ENCODE results near the gene OR2L8.
A peak's percentile ranks its signal among the peaks of the same experiment; 100 is the strongest.
"Not testable (repeated sequence)": the region's sequence is repeated elsewhere in the genome, so short reads cannot be mapped to it uniquely, and the experiment has no call there.

The OR2L8 gene

DNA sequence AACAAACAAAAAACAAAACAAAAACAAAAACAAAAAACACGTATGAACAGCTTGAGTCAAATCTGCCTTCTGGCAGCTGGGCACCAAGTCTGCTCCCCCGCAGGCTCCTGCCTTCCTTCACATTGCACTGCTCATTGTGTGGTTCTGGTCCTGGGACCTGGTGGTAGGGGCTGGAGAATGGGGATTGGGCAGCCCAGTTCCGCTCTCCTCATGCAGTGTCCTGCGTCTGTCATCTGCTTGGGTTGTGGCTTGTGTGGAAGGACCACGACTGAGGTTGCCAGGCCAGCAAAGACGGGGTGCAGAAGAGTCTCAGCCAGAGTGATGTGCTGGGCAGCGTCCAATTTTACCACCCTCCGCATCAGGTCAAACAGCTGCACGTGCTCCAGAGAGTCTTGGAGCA lies 12.9 kb upstream of the OR2L8 start:
- WGBS, 2 donors (ENCODE audit: extremely low coverage in 2 of 2, insufficient read length in 2 of 2, insufficient replicate concordance in 1 of 2): no CpG with 5 or more reads among the region's 9 CpGs

DNA sequence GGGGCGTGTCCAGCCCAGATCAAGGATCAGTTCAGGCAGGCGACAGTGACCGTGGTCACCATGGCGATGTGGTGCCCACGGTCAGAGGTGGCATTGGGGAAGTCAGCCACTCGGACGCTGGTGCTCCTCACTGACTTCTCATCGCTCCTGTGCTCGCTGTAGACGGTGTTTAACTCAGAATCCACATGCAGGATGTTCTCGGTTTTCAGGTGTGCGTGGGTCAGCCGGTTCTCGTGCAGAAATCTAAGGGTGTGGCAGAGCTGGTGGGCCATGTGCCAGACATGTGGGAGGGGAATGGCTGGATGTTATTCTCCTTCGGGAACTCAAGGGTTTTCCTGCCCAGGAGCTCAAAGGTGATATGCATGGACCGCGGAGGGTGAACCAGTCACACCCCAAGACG lies 12.2 kb upstream of the OR2L8 start:
- no peak overlapping the region for H3K9ac ChIP-seq (ENCODE audit: low read depth, low read length, poor library complexity)
- H2BK15ac ChIP-seq (ENCODE audit: low read length): no peak overlapping the region
- H2BK120ac ChIP-seq (ENCODE audit: low read depth, low read length): no peak overlapping the region
- H3K27me3 ChIP-seq (ENCODE audit: control insufficient read depth in 3 of 3, insufficient read depth in 3 of 3, low read depth in 1 of 3, low read length in 3 of 3): no peaks in the 10 kb centered on the region
- H4K8ac ChIP-seq (ENCODE audit: low read depth, low read length): no peak overlapping the region
- H3K9me3 ChIP-seq (replicated peaks in 1 of 2; ENCODE audit: control insufficient read depth in 2 of 2, insufficient read depth in 1 of 2, low read depth in 1 of 2, low read length in 2 of 2): peaks cover 0 to 10% of the 10 kb centered on the region in 2 donors
- H3K18ac ChIP-seq (ENCODE audit: low read length): no peak overlapping the region
- H3K4me1 ChIP-seq (ENCODE audit: control insufficient read depth in 2 of 2, insufficient read depth in 1 of 2, low read depth in 1 of 2, low read length in 2 of 2): no peaks in the 10 kb centered on the region
- no peak overlapping the region for H4K91ac ChIP-seq (ENCODE audit: low read depth, low read length, poor library complexity)
- no peak overlapping the region for H2BK5ac ChIP-seq (ENCODE audit: low read length)
- no peak overlapping the region for H2AK5ac ChIP-seq (ENCODE audit: low read depth, low read length)
- no peak overlapping the region for H3K4me2 ChIP-seq (ENCODE audit: insufficient read depth, low read length, poor library complexity, severe bottlenecking)
- H3K27ac ChIP-seq (replicated peaks; ENCODE audit: low read length): no peak overlapping the region
- H3K4me3 ChIP-seq (ENCODE audit: low read length in 2 of 2): no peak overlapping the region
- no peak overlapping the region for H3K23ac ChIP-seq (ENCODE audit: low read depth, low read length, poor library complexity)
- H2BK12ac ChIP-seq (ENCODE audit: low read length): no peak overlapping the region
- H3K79me1 ChIP-seq (ENCODE audit: low read depth, low read length): no peaks in the 10 kb centered on the region
- H3K36me3 ChIP-seq (replicated peaks in 1 of 2; ENCODE audit: control insufficient read depth in 2 of 2, insufficient read depth in 2 of 2, low read length in 2 of 2): no peaks in the 10 kb centered on the region
- no CpG with 5 or more reads among the region's 18 CpGs for WGBS, 2 donors (ENCODE audit: extremely low coverage in 2 of 2, insufficient read length in 2 of 2, insufficient replicate concordance in 1 of 2)
- no peak for DNase-seq (ENCODE audit: low spot score)
- H3K14ac ChIP-seq (ENCODE audit: low read length): no peak overlapping the region
- H3K4ac ChIP-seq (ENCODE audit: low read length): no peak overlapping the region
- H2AFZ ChIP-seq (ENCODE audit: low read length): no peak overlapping the region

More for the DNA sequence above, 12.9 kb upstream of the OR2L8 start:
- no peak overlapping the region for H2AK5ac ChIP-seq (ENCODE audit: low read depth, low read length)
- no peak overlapping the region for H2BK120ac ChIP-seq (ENCODE audit: low read depth, low read length)
- no peak overlapping the region for H4K91ac ChIP-seq (ENCODE audit: low read depth, low read length, poor library complexity)
- H3K36me3 ChIP-seq (replicated peaks in 1 of 2; ENCODE audit: control insufficient read depth in 2 of 2, insufficient read depth in 2 of 2, low read length in 2 of 2): no peaks in the 10 kb centered on the region
- H4K8ac ChIP-seq (ENCODE audit: low read depth, low read length): no peak overlapping the region
- H3K27ac ChIP-seq (replicated peaks; ENCODE audit: low read length): no peak overlapping the region
- no peak overlapping the region for H3K4me3 ChIP-seq (ENCODE audit: low read length in 2 of 2)
- no peak overlapping the region for H2AFZ ChIP-seq (ENCODE audit: low read length)
- H3K79me1 ChIP-seq (ENCODE audit: low read depth, low read length): no peaks in the 10 kb centered on the region
- no peak overlapping the region for H3K4me2 ChIP-seq (ENCODE audit: insufficient read depth, low read length, poor library complexity, severe bottlenecking)
- no peaks in the 10 kb centered on the region for H3K27me3 ChIP-seq (ENCODE audit: control insufficient read depth in 3 of 3, insufficient read depth in 3 of 3, low read depth in 1 of 3, low read length in 3 of 3)
- no peak overlapping the region for H2BK12ac ChIP-seq (ENCODE audit: low read length)
- H2BK5ac ChIP-seq (ENCODE audit: low read length): no peak overlapping the region
- peaks cover 0 to 10% of the 10 kb centered on the region in 2 donors for H3K9me3 ChIP-seq (replicated peaks in 1 of 2; ENCODE audit: control insufficient read depth in 2 of 2, insufficient read depth in 1 of 2, low read depth in 1 of 2, low read length in 2 of 2)
- no peak overlapping the region for H3K23ac ChIP-seq (ENCODE audit: low read depth, low read length, poor library complexity)
- H3K18ac ChIP-seq (ENCODE audit: low read length): no peak overlapping the region
- H3K4me1 ChIP-seq (ENCODE audit: control insufficient read depth in 2 of 2, insufficient read depth in 1 of 2, low read depth in 1 of 2, low read length in 2 of 2): no peaks in the 10 kb centered on the region
- no peak overlapping the region for H3K4ac ChIP-seq (ENCODE audit: low read length)
- DNase-seq (ENCODE audit: low spot score): no peak
- no peak overlapping the region for H3K9ac ChIP-seq (ENCODE audit: low read depth, low read length, poor library complexity)
- H2BK15ac ChIP-seq (ENCODE audit: low read length): no peak overlapping the region
- H3K14ac ChIP-seq (ENCODE audit: low read length): no peak overlapping the region

DNA sequence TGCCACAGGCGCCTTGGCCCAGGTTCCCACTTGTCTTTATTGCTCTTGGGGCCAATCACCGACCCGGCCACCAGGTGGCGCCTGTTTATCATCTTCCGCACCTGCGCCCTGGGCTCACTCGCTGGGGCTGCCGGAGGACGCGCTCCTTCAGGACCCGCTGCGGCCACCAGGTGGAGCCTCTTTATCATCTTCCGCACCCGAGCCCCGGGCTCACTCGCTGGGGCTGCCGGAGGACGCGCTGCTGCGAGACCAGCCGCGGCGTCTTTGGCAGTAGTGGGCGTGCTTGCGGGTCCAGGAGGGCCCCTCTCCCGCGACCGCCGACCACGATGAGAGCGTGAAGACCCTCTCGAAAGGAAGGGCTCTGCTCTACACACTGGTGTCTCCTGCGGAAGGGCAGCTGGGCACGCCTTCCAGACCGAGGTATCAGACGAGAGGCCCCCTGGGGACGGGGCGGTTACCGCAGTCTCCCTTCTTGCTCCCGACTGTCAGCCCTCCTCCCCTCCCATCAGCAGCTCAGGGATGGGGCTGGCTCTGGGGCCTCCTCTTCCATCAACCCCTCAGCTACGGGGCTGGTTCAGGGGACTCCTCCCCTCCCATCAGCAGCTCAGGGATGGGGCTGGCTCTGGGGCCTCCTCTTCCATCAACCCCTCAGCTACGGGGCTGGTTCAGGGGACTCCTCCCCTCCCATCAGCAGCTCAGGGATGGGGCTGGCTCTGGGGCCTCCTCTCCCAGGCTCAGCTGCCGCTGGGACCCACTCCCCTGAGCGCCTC lies 11.5 kb upstream of the OR2L8 start:
- peak; percentile 74 for DNase-seq (ENCODE audit: low spot score)

DNA sequence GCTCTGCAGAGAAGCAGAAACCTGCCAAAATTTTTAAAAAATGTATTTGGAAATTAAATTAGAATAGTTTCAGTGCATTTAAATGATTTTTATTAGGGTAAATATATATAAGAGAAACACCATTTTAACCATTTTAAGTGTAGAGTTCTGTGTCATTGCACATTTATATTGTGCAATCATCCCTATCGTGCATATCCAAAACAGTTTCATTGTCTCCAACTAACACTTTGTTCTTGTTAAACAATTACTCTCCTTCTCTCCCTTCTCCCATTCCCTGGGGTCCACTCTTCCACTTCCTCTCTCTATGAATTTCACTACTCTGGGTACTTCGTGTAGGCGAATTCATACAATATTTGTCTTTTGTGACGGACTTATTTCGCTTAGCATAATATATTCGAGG lies 6.0 kb upstream of the OR2L8 start:
- no peak overlapping the region for H3K4me3 ChIP-seq (ENCODE audit: low read length in 2 of 2)
- H3K79me1 ChIP-seq (ENCODE audit: low read depth, low read length): no peaks in the 10 kb centered on the region
- H2AFZ ChIP-seq (ENCODE audit: low read length): no peak overlapping the region
- H3K9me3 ChIP-seq (replicated peaks in 1 of 2; ENCODE audit: control insufficient read depth in 2 of 2, insufficient read depth in 1 of 2, low read depth in 1 of 2, low read length in 2 of 2): peaks cover 0 to 1% of the 10 kb centered on the region in 2 donors
- H3K18ac ChIP-seq (ENCODE audit: low read length): no peak overlapping the region
- no peak overlapping the region for H3K14ac ChIP-seq (ENCODE audit: low read length)
- no peaks in the 10 kb centered on the region for H3K36me3 ChIP-seq (replicated peaks in 1 of 2; ENCODE audit: control insufficient read depth in 2 of 2, insufficient read depth in 2 of 2, low read length in 2 of 2)
- H3K4me2 ChIP-seq (ENCODE audit: insufficient read depth, low read length, poor library complexity, severe bottlenecking): no peak overlapping the region
- no peak overlapping the region for H3K4ac ChIP-seq (ENCODE audit: low read length)
- no peaks in the 10 kb centered on the region for H3K27me3 ChIP-seq (ENCODE audit: control insufficient read depth in 3 of 3, insufficient read depth in 3 of 3, low read depth in 1 of 3, low read length in 3 of 3)
- no peak overlapping the region for H3K9ac ChIP-seq (ENCODE audit: low read depth, low read length, poor library complexity)
- H3K4me1 ChIP-seq (ENCODE audit: control insufficient read depth in 2 of 2, insufficient read depth in 1 of 2, low read depth in 1 of 2, low read length in 2 of 2): no peaks in the 10 kb centered on the region
- DNase-seq (ENCODE audit: low spot score): no peak
- no peak overlapping the region for H2AK5ac ChIP-seq (ENCODE audit: low read depth, low read length)
- H2BK5ac ChIP-seq (ENCODE audit: low read length): no peak overlapping the region
- H4K8ac ChIP-seq (ENCODE audit: low read depth, low read length): no peak overlapping the region
- no peak overlapping the region for H3K27ac ChIP-seq (replicated peaks; ENCODE audit: low read length)
- H2BK120ac ChIP-seq (ENCODE audit: low read depth, low read length): no peak overlapping the region
- H2BK15ac ChIP-seq (ENCODE audit: low read length): no peak overlapping the region
- no peak overlapping the region for H4K91ac ChIP-seq (ENCODE audit: low read depth, low read length, poor library complexity)
- no peak overlapping the region for H2BK12ac ChIP-seq (ENCODE audit: low read length)
- no CpG with 5 or more reads among the region's 6 CpGs for WGBS, 2 donors (ENCODE audit: extremely low coverage in 2 of 2, insufficient read length in 2 of 2, insufficient replicate concordance in 1 of 2)
- no peak overlapping the region for H3K23ac ChIP-seq (ENCODE audit: low read depth, low read length, poor library complexity)

More for the DNA sequence above, 11.5 kb upstream of the OR2L8 start:
- peaks cover 0 to 10% of the 10 kb centered on the region in 2 donors for H3K9me3 ChIP-seq (replicated peaks in 1 of 2; ENCODE audit: control insufficient read depth in 2 of 2, insufficient read depth in 1 of 2, low read depth in 1 of 2, low read length in 2 of 2)
- not testable (repeated sequence) for H4K91ac ChIP-seq (ENCODE audit: low read depth, low read length, poor library complexity); H2BK120ac ChIP-seq (ENCODE audit: low read depth, low read length); H3K36me3 ChIP-seq (replicated peaks in 1 of 2; ENCODE audit: control insufficient read depth in 2 of 2, insufficient read depth in 2 of 2, low read length in 2 of 2); H2BK12ac ChIP-seq (ENCODE audit: low read length); H2AFZ ChIP-seq (ENCODE audit: low read length); H3K4ac ChIP-seq (ENCODE audit: low read length); H3K79me1 ChIP-seq (ENCODE audit: low read depth, low read length); H3K14ac ChIP-seq (ENCODE audit: low read length); H2AK5ac ChIP-seq (ENCODE audit: low read depth, low read length); H3K4me1 ChIP-seq (ENCODE audit: control insufficient read depth in 2 of 2, insufficient read depth in 1 of 2, low read depth in 1 of 2, low read length in 2 of 2); H4K8ac ChIP-seq (ENCODE audit: low read depth, low read length); H2BK15ac ChIP-seq (ENCODE audit: low read length); H3K27me3 ChIP-seq (ENCODE audit: control insufficient read depth in 3 of 3, insufficient read depth in 3 of 3, low read depth in 1 of 3, low read length in 3 of 3)
- peak overlapping the region; percentile 81 for H3K9ac ChIP-seq (ENCODE audit: low read depth, low read length, poor library complexity)
- H3K4me2 ChIP-seq (ENCODE audit: insufficient read depth, low read length, poor library complexity, severe bottlenecking): peak overlapping the region; percentile 48
- WGBS, 2 donors (ENCODE audit: extremely low coverage in 2 of 2, insufficient read length in 2 of 2, insufficient replicate concordance in 1 of 2): no CpG with 5 or more reads among the region's 44 CpGs
- peak overlapping the region; percentile 27 for H3K27ac ChIP-seq (replicated peaks; ENCODE audit: low read length)
- H2BK5ac ChIP-seq (ENCODE audit: low read length): peak overlapping the region; percentile 68
- peak overlapping the region in 1 of 2 donors; percentile 90 for H3K4me3 ChIP-seq (ENCODE audit: low read length in 2 of 2)
- peak overlapping the region; percentile 48 for H3K23ac ChIP-seq (ENCODE audit: low read depth, low read length, poor library complexity)
- peak overlapping the region; percentile 83 for H3K18ac ChIP-seq (ENCODE audit: low read length)

Measured in neuronal stem cell (in vitro differentiated cells).